Activated naive CD4-positive, alpha-beta T cell treated with anti-CD3 and anti-CD28 coated beads for 36 hours (primary cell): Measurements from ENCODE around the gene PIM1. TPM values are rescaled to one million over a fixed set of nuclear protein-coding genes. Genes with fewer than 3 reads are reported as not detected.
A peak's percentile ranks its signal among the peaks of the same experiment; 100 is the strongest.
"Not testable (repeated sequence)": the region's sequence is repeated elsewhere in the genome, so short reads cannot be mapped to it uniquely, and the experiment has no call there.

Source experiments
- CTCF ChIA-PET: fragments of 350-600 bp; sonication (Branson Sonifier 250); formaldehyde crosslinking; loops from one replicate; lab custom pipeline; 2021; ENCODE audit warnings: antibody characterized with exemption; lab: Charles Lee
- DNase-seq: peaks from one replicate; pipeline ENCODE4 v3.0.0-alpha.2; 2020
- H3K27ac Mint-ChIP-seq: one replicate; pipeline ENCODE4 v1.8.0; 2021; ENCODE audit warnings: mild to moderate bottlenecking, mixed read lengths
- H3K27me3 Mint-ChIP-seq: one replicate; pipeline ENCODE4 v1.8.0; 2021; ENCODE audit warnings: low read depth, mixed read lengths
- H3K36me3 Mint-ChIP-seq: one replicate; pipeline ENCODE4 v1.8.0; 2021; ENCODE audit warnings: low read depth, mixed read lengths
- H3K4me1 Mint-ChIP-seq: one replicate; pipeline ENCODE4 v1.8.0; 2021; ENCODE audit warnings: low read depth, mixed read lengths
- H3K4me3 Mint-ChIP-seq: one replicate; pipeline ENCODE4 v1.8.0; 2021; ENCODE audit warnings: mild to moderate bottlenecking, moderate library complexity, mixed read lengths
- H3K9me3 Mint-ChIP-seq: one replicate; pipeline ENCODE4 v1.8.0; 2021; ENCODE audit warnings: mixed read lengths
- intact Hi-C: fragments of 100-400 bp; cut with micrococcal nuclease; formaldehyde crosslinking; loops from one replicate; pipeline ENCODE4 v1.15.1; 2023
- total RNA-seq, 2 experiments: library from RNA; stranded (reverse); gene quantifications; one replicate each; pipeline ENCODE4 v1.2.3, GENCODE V29; 2021

The PIM1 gene
- 100 to 1,000 TPM; 226 to 227 TPM for total RNA-seq

DNA sequence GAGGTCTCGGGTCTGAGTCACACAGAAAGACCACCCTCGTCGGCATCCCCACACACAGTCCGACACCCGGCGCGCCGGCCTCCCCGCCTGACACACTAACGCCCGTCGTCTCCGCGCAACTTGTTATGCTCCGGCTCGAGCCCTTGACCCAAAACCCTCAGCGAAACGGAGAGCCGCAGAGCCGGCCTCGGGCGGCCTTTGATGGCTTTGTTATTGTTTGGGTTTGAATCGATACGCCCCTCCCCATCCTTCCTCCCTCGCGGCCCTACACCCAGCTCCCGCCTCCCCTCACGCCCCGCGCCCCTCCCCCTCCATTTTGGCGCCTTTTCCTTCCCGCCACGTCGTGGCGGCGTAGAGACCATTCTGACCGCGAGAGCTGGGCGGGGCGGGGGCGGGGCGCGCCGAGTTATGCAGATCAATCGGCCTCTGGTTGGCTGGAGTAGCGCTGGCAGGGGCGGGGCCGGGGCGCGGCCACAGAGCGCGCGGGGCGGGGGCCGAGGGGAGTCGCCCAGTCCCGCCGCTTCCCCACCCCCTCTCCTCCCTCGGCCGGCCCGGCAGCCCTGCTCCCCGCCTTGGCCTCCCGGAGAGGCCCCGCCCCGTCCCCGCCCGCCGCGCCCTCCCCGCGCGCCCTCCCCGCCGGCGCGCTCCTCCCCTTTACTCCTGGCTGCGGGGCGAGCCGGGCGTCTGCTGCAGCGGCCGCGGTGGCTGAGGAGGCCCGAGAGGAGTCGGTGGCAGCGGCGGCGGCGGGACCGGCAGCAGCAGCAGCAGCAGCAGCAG lies at the start of gene PIM1:
TSS of gene PIM1 (plus strand) at position 657 of the 777 bp plus-strand sequence. CDS start 424 bp downstream, outside the sequence.
- peaks cover 41% of the 10 kb centered on the region for H3K36me3 Mint-ChIP-seq
- H3K27ac Mint-ChIP-seq, result peak within 1 kb of the TSS; percentile 96
- DNase-seq, result peak; percentile 100
- H3K4me1 Mint-ChIP-seq, result peaks cover 34% of the 10 kb centered on the region
- H3K27me3 Mint-ChIP-seq, result no peaks in the 10 kb centered on the region
- peak within 1 kb of the TSS; percentile 93 for H3K4me3 Mint-ChIP-seq
- no peaks in the 10 kb centered on the region for H3K9me3 Mint-ChIP-seq
- intact Hi-C loops, result loop anchor here (1.0 to 5.0 kb wide), 9 partner anchors 14 to 487 kb away; partner anchors contain the start of genes CCDC167, CMTR1 and PPIL1
- CTCF ChIA-PET, result interaction anchor here (2.1 to 12.2 kb wide), 4 partner anchors 38 to 145 kb away, joined by 9 to 265 read pairs (median 180); no protein-coding TSS in a partner anchor

DNA sequence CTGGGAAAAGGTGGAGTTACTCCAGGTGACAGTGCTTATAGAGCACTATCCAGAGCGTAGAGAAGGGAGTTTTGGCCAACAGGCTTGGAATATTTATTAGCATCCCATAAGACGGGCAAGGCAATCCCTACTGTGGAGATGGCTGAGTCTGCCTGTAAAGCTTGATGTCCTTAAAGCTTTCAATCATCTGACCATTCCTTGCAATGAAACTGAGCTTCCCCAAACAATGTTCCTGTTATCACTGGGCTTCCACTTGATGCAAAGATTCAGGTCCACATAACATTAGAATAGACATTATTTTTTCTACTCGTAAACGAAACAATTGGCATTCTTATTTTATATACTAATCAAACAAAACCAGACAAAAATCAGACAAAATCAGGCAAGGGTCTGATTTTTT lies 48.4 kb upstream of the PIM1 start:
- Mint-ChIP-seq H3K4me1 (peaks cover 6% of the 10 kb centered on the region), H3K36me3 (no peaks in the 10 kb centered on the region), H3K9me3 (no peaks in the 10 kb centered on the region), H3K27ac (no peak overlapping the region), H3K27me3 (peaks cover 12% of the 10 kb centered on the region), H3K4me3 (no peak overlapping the region)
- CTCF ChIA-PET, result interaction anchor here (0.6 kb wide), 1 partner anchor 10 kb away, joined by 3 read pairs; no protein-coding TSS in a partner anchor
- intact Hi-C loops, result no loop called here
- DNase-seq, result no peak

DNA sequence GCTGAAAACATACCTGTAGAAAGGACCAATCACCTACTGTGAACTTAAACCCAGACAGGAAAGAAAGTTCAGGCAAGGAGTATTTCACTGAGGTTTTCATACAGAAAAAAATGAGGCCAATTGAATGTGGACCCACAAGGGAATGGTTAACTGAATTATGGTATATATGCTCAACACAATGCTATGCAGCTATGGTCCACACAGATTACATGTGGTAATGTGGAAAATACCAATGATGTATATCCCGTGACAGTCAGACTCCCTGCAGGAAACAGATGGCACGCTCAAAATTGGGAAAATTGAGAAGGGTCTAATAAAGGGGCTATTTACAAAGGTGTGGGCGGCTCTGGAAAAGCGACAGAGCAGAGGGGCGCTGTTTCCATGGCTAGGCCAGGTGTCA lies 47.1 kb upstream of the PIM1 start:
- Mint-ChIP-seq H3K36me3 (no peaks in the 10 kb centered on the region), H3K27ac (no peak overlapping the region), H3K4me1 (peaks cover 6% of the 10 kb centered on the region), H3K27me3 (peaks cover 12% of the 10 kb centered on the region), H3K9me3 (no peaks in the 10 kb centered on the region), H3K4me3 (no peak overlapping the region)
- DNase-seq, result no peak
- intact Hi-C loops, result no loop called here
- CTCF ChIA-PET, result interaction anchor here (0.6 kb wide), 1 partner anchor 12 kb away, joined by 4 read pairs; no protein-coding TSS in a partner anchor

DNA sequence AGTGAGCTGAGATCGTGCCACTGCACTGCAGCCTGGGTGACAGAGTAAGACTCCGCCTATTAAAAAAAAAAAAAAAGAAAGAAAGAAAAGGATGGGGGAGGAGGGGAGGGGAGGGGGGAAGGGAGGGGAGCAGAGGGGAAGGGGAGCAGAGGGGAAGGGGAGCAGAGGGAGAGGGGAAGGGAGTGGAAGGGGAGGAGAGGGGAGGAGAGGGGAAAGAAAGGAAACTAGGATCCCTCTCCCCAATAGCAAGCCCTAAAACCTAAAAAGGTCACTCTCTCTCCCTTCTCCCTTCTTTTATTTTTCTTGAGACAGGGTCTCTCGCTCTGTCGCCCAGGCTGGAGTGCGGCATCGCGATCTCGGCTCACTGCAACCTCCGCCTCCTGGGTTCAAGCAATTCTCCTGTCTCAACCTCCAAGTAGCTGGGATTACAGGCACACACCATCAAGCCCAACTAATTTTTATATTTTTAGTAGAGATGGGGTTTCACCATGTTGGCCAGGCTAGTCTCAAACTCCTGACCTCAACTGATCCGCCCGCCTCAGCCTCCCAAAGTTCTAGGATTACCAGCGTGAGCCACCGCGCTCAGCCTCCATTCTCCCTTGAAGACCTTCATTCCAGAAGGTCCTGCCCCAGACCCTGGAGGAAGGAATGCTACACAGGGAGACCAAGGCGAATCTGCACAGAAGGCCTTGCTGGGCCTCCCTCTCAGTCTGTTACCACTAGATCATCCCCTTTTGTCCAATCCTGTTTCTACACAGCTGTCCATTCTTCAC lies 45.8 kb upstream of the PIM1 start:
- CTCF ChIA-PET, result no interaction called here
- no peak overlapping the region for H3K27ac Mint-ChIP-seq
- H3K4me3 Mint-ChIP-seq, result no peak overlapping the region
- peaks cover 6% of the 10 kb centered on the region for H3K4me1 Mint-ChIP-seq
- no peaks in the 10 kb centered on the region for H3K9me3 Mint-ChIP-seq
- intact Hi-C loops, result no loop called here
- DNase-seq, result no peak
- no peaks in the 10 kb centered on the region for H3K36me3 Mint-ChIP-seq
- peaks cover 12% of the 10 kb centered on the region for H3K27me3 Mint-ChIP-seq

DNA sequence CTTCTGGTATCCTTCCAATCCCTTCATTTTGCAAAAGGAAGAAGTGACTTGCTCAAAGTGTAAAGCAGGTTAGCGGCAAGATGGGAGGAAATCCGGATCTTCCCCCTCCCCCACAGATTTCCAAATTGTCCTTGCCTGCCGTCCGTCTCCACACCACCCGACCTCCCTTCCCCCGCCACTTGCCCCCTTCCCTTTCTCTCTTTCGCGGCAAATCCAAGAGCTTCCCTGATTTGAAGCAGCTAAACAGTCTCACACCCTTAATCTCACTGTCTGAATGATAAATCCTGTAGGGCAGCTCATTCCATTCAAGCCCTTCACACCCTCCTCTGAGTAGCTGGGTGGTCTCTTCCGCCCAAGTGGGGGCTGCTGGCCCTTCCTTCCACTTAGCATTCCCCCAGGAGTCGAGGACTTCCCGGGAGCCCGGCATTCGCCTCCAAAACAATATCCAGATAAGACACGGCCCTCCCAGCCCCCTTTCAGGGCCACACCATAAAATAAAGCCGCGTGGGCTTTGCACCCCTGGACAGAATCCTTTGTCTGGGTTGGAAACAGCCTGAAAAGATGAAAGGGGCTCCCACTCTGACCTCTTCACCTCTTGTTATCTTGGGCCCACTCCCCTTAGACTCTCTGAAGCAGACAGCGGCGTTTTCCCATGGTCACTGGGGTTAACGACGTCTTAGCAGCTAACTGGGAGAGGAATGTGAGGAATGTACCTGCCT lies 44.0 kb upstream of the PIM1 start:
- CTCF ChIA-PET, result interaction anchor here (0.8 kb wide), 1 partner anchor 27 kb away, joined by 3 read pairs; no protein-coding TSS in a partner anchor
- Mint-ChIP-seq H3K27me3 (peaks cover 10% of the 10 kb centered on the region), H3K4me3 (no peak overlapping the region), H3K9me3 (no peaks in the 10 kb centered on the region), H3K36me3 (no peaks in the 10 kb centered on the region), H3K27ac (no peak overlapping the region), H3K4me1 (peaks cover 3% of the 10 kb centered on the region)
- intact Hi-C loops, result no loop called here
- no peak for DNase-seq

DNA sequence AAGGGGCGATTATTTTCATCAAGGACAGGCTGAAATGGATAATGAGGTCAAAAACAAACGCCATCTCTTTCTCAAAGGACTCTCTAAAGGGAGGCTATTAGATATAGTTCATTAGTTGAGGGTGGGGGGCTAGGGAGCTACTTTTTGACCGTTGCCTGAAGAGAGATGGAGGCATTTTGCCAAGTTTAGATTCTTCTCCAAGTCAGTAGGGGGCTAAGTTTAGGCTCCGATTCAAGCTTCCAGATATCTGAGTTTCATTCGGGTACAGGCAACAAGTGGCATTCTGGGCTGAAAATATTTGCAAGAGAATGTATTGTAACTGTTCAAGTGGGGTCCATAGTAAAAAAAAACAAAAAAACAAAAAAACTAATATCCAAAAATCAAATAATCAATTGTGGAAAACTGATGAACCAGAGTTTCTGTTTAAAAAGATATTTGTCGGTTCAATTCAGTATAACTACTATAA lies 43.4 kb upstream of the PIM1 start:
- no peak overlapping the region for H3K4me3 Mint-ChIP-seq
- peaks cover 3% of the 10 kb centered on the region for H3K4me1 Mint-ChIP-seq
- no peak overlapping the region for H3K27ac Mint-ChIP-seq
- H3K27me3 Mint-ChIP-seq, result peaks cover 10% of the 10 kb centered on the region
- CTCF ChIA-PET, result interaction anchor here (0.8 kb wide), 1 partner anchor 26 kb away, joined by 3 read pairs; no protein-coding TSS in a partner anchor
- DNase-seq, result no peak
- H3K9me3 Mint-ChIP-seq, result no peaks in the 10 kb centered on the region
- intact Hi-C loops, result no loop called here
- H3K36me3 Mint-ChIP-seq, result no peaks in the 10 kb centered on the region

DNA sequence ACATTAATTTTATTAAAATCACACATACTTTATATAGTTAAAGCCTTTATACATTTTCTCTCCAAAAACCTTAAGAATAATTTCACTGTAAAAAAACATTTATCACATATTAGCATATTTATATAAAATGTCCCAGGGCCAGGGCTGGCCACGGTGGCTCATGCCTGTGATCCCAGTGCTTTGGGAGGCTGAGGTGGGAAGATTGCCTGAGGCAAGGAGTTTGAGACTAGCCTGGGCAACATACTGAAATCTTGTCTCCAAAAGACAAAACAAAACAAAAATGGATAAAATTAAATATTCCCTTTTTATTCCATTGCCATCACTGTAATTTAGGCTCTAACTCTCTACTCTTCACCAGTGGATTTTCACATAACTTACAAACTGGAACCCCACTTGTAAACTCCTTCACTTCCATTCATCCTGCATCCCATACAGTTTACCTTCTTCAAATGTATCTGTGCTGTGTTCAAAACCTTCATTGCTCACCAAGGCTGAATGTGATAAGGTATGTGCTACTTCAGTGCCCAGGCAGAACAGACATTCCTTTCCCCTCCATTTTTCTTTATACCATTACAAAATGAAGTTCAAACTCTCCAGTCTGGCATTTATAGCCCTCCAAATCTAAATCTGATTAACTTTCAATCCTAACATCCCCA lies 42.9 kb upstream of the PIM1 start:
- Mint-ChIP-seq H3K27me3 (peaks cover 10% of the 10 kb centered on the region), H3K9me3 (no peaks in the 10 kb centered on the region), H3K4me3 (no peak overlapping the region), H3K4me1 (peaks cover 3% of the 10 kb centered on the region), H3K36me3 (no peaks in the 10 kb centered on the region), H3K27ac (no peak overlapping the region)
- DNase-seq, result no peak
- CTCF ChIA-PET, result interaction anchor here (0.8 kb wide), 1 partner anchor 25 kb away, joined by 3 read pairs; no protein-coding TSS in a partner anchor
- intact Hi-C loops, result no loop called here

DNA sequence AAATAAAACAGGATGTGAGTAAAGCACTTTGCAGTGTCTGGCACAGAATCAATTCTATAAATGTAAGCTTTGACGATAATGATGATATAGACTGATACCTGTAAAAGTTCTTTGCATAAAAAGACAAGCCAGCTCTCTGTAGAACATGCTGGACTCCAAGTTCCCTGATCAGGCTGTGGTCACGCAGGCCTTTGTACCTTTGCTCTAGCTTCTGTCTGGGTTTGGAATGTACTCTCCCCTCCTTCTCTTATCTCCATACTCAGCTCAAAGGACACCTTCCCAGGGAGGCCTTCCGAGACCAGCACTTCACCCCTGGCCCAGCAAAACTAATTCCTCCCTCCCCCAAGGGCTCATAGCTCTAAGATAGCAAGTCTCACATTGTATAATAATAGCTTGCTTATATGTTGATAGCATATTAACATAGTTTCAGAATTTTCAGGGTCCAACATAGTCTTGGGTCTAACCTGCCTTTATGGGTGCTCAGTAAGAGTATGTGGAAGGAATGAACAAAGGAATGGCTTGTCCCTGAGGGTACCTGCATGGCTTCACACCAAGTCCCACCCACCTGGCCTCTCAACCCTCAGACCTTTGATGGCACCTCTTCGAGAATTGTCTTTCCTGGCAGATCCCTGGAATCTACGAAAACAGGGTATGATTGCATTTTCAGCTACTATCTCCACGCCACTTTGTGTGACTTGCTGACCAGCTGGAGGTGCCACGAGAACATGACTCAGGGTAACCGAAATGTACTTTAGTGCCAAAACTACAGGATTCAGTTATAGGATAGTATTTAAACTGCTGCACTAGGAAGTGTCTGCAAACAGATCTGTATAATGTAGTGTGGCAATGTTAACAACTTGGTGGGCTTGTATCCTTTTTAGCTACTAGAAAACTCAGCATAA lies 41.7 kb upstream of the PIM1 start:
- H3K9me3 Mint-ChIP-seq, result no peaks in the 10 kb centered on the region
- CTCF ChIA-PET, result interaction anchor here (0.6 to 0.8 kb wide), 2 partner anchors 14 to 16 kb away, joined by 3 to 4 read pairs; no protein-coding TSS in a partner anchor
- intact Hi-C loops, result no loop called here
- no peak overlapping the region for H3K27ac Mint-ChIP-seq
- no peak overlapping the region for H3K4me3 Mint-ChIP-seq
- DNase-seq, result no peak
- no peaks in the 10 kb centered on the region for H3K36me3 Mint-ChIP-seq
- H3K4me1 Mint-ChIP-seq, result peaks cover 3% of the 10 kb centered on the region
- peaks cover 10% of the 10 kb centered on the region for H3K27me3 Mint-ChIP-seq

DNA sequence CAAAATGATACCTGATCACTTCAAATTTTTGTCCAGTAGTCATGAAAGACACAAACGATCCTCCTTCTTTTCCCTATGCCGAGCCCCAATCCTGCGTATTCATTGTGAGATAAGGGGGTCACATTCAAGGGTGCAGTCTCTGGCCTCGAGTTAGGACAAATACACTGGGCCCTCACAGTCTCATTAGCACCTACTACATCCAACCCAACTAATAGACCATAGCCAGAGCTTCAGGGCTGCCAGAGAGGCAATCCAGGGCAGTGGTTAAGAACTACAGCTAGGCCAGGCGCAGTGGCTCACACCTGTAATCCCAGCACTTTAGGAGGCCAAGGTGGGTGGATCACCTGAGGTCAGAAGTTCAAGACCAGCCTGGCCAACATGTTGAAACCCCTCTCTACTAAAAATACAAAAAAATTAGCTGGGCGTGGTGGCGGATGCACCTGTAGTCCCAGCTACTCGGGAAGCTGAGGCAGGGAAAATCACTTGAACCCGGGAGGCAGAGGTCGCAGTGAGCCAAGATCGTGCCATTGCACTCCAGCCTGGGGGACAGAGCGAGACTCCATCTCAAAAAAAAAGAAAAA lies 41.0 kb upstream of the PIM1 start:
- H3K9me3 Mint-ChIP-seq, DNase-seq, H3K27ac Mint-ChIP-seq, H3K4me3 Mint-ChIP-seq, H3K36me3 Mint-ChIP-seq, H3K27me3 Mint-ChIP-seq, H3K4me1 Mint-ChIP-seq, intact Hi-C loops: not testable (repeated sequence)
- CTCF ChIA-PET, result interaction anchor here (0.6 to 0.8 kb wide), 3 partner anchors 13 to 111 kb away, joined by 3 to 5 read pairs (median 3); no protein-coding TSS in a partner anchor

DNA sequence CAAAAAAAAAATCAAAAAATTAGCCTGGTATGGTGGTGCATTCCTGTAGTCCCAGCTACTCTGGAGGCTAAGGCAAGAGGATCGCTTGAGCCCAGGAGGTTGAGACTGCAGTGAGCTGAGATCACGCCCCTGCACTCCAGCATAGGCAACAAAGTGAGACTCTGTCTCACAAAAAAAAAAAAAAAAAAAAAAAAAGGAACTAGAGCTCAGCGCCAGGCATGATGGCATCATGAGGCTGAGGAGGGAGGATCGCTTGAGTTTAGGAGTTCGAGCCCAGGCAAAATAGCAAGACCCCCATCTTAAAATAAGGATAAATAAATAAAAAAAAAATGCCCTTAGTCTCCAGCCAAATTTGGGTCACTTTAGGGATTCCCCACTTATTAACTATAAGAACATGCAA lies 40.4 kb upstream of the PIM1 start:
- intact Hi-C loops, result no loop called here
- DNase-seq, result no peak
- no peak overlapping the region for H3K4me3 Mint-ChIP-seq
- H3K9me3 Mint-ChIP-seq, result no peaks in the 10 kb centered on the region
- CTCF ChIA-PET, result interaction anchor here (0.6 to 0.8 kb wide), 2 partner anchors 44 to 111 kb away, joined by 3 to 5 read pairs; no protein-coding TSS in a partner anchor
- peaks cover 7% of the 10 kb centered on the region for H3K27me3 Mint-ChIP-seq
- H3K36me3 Mint-ChIP-seq, result no peaks in the 10 kb centered on the region
- no peak overlapping the region for H3K27ac Mint-ChIP-seq
- peaks cover 4% of the 10 kb centered on the region for H3K4me1 Mint-ChIP-seq
